Activated CD8-positive, alpha-beta memory T cell treated with anti-CD3 and anti-CD28 coated beads for 48 hours (primary cell): ENCODE results near the gene MAMDC2.

ENCODE experiments used
- DNase-seq, 3 experiments: peaks; one replicate each; pipeline ENCODE4 v3.0.0-alpha.2; 2020; ENCODE audit warnings: low read depth in 2 of 3, low spot score in 2 of 3

The MAMDC2 gene

GRCh38 chr9:70060883-70061507 lies 17.3 kb downstream of the MAMDC2 start:
- no peak for DNase-seq

- no peak for DNase-seq
These were observed 18.1 kb downstream of the MAMDC2 start for GRCh38 chr9:70061776-70062175.

- DNase-seq, result no peak
These were observed 20.8 kb downstream of the MAMDC2 start for GRCh38 chr9:70064496-70064895.

- DNase-seq, result no peak
These were observed 21.9 kb downstream of the MAMDC2 start for GRCh38 chr9:70065572-70065971.

GRCh38 chr9:70066418-70066817 lies 22.8 kb downstream of the MAMDC2 start:
- no peak for DNase-seq

GRCh38 chr9:70066874-70067273 lies 23.2 kb downstream of the MAMDC2 start:
- no peak for DNase-seq

GRCh38 chr9:70069704-70070103 lies 26.1 kb downstream of the MAMDC2 start:
- DNase-seq, result no peak

GRCh38 chr9:70073193-70073592 lies 29.5 kb downstream of the MAMDC2 start:
- no peak for DNase-seq

- DNase-seq, result no peak
These were observed 30.1 kb downstream of the MAMDC2 start for GRCh38 chr9:70073756-70074155.

GRCh38 chr9:70076678-70077077 lies 33.0 kb downstream of the MAMDC2 start:
- no peak for DNase-seq

GRCh38 chr9:70079417-70080037 lies 35.9 kb downstream of the MAMDC2 start:
- DNase-seq, result no peak

- no peak for DNase-seq
These were observed 37.0 kb downstream of the MAMDC2 start for GRCh38 chr9:70080481-70081119.

- DNase-seq, result no peak
These were observed 37.5 kb downstream of the MAMDC2 start for GRCh38 chr9:70081120-70081495.

GRCh38 chr9:70083429-70083828 lies 39.8 kb downstream of the MAMDC2 start:
- DNase-seq, result no peak

GRCh38 chr9:70085241-70085640 lies 41.6 kb downstream of the MAMDC2 start:
- DNase-seq, result no peak

GRCh38 chr9:70091103-70091502 lies 47.5 kb downstream of the MAMDC2 start:
- DNase-seq, result no peak

- no peak for DNase-seq
These were observed 47.9 kb downstream of the MAMDC2 start for GRCh38 chr9:70091572-70091971.

GRCh38 chr9:70092190-70092589 lies 48.5 kb downstream of the MAMDC2 start:
- DNase-seq, result no peak

GRCh38 chr9:70093095-70093494 lies 49.4 kb downstream of the MAMDC2 start:
- DNase-seq, result no peak

- DNase-seq, result no peak
These were observed 50.3 kb downstream of the MAMDC2 start for GRCh38 chr9:70093944-70094343.

- no peak for DNase-seq
These were observed 51.1 kb downstream of the MAMDC2 start for GRCh38 chr9:70094747-70095146.

- no peak for DNase-seq
These were observed 53.5 kb downstream of the MAMDC2 start for GRCh38 chr9:70097187-70097586.

GRCh38 chr9:70100362-70100761 lies 56.7 kb downstream of the MAMDC2 start:
- DNase-seq, result no peak
